ENCODE results near the gene FHIT.

GRCh38 chr3:59877263-59878037 lies 1373.8 kb downstream of the FHIT start:
- TF ChIP-seq EZH2 (IDR thresholded peaks at IDR 0.05; ENCODE audit: insufficient read depth, poor library complexity, severe bottlenecking) (no peak), EZH2phosphoT487 (IDR thresholded peaks at IDR 0.05; ENCODE audit: insufficient read depth, low read depth) (no peak)

All from GM23248 (cell line).